GM12801 (cell line): ENCODE measurements around the gene TNS3.

Source experiments
- TF ChIP-seq, protein P1 (sequence below): IDR thresholded peaks from one replicate; pipeline ENCODE4 v1.5.1; 2011; ENCODE audit warnings: control low read depth; ENCODE audit not compliant: insufficient read length; ENCODE audit errors: extremely low read depth

Gene TNS3

DNA sequence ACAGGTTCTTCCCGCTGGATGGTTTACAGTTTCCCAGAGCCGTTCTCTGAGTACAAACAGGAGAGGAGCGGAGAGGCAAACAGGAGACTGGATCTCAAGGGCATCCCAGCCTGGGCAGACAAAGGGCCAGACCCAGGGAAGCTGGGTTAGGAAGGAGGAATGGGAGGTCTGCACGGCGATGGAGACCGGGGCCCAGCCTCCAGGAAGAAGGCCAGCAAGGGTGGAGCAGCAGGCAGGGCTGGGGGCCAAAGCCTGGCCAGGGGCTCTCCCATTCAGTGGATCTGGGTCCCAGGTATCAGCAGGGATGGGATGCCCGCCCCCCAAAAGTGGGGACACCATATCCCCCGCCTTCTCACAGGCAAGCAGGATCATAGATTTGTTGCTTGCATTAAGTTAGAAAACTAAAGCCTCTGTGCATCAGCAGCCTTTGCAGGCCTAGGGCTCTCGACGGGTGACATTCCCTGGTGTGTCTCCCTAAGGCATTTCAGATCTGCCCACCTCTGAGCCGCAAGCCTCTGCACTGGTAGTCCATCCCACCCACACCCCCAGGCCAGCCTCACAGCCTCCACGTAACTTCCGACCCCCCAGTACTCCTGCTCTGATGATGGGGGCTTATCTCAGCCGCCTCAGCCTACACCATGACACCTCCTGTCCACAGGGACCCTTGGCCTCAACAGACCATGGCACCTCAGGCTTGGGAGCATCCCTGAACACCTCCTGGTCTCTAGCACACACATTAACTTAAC lies 59.9 kb downstream of the TNS3 start:
- TF ChIP-seq, protein P1, sequence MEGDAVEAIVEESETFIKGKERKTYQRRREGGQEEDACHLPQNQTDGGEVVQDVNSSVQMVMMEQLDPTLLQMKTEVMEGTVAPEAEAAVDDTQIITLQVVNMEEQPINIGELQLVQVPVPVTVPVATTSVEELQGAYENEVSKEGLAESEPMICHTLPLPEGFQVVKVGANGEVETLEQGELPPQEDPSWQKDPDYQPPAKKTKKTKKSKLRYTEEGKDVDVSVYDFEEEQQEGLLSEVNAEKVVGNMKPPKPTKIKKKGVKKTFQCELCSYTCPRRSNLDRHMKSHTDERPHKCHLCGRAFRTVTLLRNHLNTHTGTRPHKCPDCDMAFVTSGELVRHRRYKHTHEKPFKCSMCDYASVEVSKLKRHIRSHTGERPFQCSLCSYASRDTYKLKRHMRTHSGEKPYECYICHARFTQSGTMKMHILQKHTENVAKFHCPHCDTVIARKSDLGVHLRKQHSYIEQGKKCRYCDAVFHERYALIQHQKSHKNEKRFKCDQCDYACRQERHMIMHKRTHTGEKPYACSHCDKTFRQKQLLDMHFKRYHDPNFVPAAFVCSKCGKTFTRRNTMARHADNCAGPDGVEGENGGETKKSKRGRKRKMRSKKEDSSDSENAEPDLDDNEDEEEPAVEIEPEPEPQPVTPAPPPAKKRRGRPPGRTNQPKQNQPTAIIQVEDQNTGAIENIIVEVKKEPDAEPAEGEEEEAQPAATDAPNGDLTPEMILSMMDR: no peak

DNA sequence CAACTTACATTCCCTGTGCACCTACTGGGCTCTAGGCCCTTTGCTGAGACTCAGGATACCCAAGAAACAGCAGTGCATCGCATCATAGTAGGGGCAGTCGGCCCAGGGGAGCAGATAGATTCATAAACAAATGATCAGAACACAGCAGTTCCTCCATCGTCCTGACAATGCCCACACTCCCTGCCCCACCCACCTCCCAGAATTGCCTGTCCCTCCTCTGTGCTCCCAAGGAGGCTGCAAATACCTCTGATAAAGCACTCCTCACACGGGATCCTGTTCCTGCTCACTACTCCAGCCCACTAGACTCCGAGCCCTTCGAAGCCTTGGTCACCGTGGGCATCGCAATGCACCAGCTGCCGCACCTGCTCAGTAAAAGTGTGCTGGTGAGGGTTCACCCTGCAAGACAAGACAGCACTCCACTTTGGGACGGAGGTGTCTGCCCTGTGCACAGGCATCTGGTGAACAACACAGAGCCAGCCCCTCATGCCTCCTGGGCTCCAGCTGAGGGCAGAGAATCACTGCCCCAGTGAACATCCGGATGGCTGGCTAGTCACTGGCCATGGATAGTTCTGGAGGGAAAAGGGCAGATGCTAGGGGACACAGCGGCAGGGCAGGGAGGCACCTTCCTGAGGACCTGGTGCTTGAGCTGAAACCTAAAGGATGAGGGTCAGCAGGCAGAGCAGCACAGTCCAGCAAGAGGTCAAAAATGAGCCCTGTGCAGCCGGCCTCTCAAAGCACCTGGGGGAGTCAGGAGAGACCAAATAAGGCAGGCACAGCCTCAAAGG lies 60.7 kb downstream of the TNS3 start:
- TF ChIP-seq, protein P1: no peak

DNA sequence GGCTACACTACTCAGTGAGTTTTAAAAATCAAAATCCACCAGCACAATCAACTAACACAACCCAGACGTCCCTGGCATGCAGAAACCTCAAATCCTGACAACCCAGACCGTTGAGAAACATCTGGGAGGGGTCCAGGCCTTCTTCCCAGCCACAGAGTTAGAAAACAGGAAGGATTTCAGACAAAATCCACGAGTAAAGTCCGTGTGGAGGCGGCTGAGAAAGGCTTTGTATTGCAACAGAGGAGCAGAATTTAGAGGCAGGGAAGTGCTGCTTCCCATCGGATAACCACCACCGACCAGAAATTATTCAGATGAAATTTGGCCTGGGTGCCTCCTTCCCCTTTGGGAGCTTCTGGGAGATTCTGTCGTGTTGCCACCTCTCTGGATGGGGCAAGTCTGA lies 61.5 kb downstream of the TNS3 start:
- TF ChIP-seq, protein P1: no peak

DNA sequence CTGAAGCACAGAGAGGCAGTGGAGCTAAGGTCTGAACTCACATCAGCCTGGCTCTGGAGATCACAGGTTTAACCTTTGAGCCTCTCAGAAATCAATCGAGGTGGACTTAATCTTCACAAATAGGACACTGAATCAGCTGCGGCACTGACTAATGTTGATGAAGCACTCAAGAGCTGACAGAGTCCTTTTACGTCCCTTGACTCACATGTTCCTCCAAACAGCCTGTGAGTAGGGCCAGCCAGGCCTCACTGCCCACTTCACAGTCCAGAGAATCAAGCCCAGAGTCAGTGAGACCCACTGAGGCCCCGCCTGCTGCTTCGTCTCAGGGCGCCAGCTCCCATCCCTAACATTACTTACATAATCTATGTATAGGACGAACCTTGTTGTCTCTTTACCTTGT lies 63.1 kb downstream of the TNS3 start:
- TF ChIP-seq, protein P1: no peak

- TF ChIP-seq, protein P1: no peak
Observed at GRCh38 chr7:47517821-47518480, 64.0 kb downstream of the TNS3 start.

DNA sequence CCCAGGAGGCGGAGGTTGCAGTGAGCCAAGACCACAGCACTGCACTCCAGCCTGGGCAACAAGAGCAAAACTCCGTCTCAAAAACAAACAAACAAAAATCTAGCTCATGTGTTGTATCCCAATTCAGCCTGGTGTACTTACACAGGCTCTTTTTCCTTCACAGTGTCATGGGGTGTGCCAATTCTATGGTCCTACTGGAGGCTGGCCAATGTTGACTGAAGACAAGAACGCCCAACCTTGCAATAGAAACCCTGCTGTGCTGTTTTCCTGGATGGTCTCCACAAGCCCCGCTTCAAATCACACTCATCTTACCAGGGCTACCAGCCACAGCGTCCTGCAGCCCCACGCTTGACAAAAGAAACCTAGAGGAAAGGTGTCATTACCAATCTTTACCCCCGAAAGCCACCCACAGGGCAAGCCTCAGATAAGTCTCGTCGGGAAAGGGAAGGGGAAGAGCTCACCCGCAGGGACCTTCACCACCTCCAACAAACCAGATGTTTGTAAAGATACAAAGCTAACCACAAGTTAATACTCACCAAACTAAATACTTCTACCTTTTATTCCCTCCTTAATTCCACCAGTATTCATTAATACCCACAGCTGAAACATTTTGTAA lies 64.8 kb downstream of the TNS3 start:
- TF ChIP-seq, protein P1: no peak

GRCh38 chr7:47516386-47516785 lies 65.5 kb downstream of the TNS3 start:
- TF ChIP-seq, protein P1: no peak
